Neural progenitor cell (in vitro differentiated cells): ENCODE measurements around the gene BCR.

Experiments
- EZH2 ChIP-seq: fragments of 200-600 bp; sonication (generic); IDR thresholded peaks from 2 replicates; pipeline ENCODE4 v1.6.1; 2017; ENCODE audit warnings: antibody characterized with exemption, mild to moderate bottlenecking, moderate library complexity
- EZH2phosphoT487 ChIP-seq: fragments of 200-600 bp; sonication (generic); IDR thresholded peaks from 2 replicates; pipeline ENCODE4 v1.6.1; 2017; ENCODE audit warnings: antibody characterized with exemption
- TF ChIP-seq, protein P1 (sequence below): fragments of 200-600 bp; sonication (generic); IDR thresholded peaks from 2 replicates; pipeline ENCODE4 v1.5.1; 2017; ENCODE audit warnings: antibody characterized with exemption, mild to moderate bottlenecking

- TF ChIP-seq, protein P1, sequence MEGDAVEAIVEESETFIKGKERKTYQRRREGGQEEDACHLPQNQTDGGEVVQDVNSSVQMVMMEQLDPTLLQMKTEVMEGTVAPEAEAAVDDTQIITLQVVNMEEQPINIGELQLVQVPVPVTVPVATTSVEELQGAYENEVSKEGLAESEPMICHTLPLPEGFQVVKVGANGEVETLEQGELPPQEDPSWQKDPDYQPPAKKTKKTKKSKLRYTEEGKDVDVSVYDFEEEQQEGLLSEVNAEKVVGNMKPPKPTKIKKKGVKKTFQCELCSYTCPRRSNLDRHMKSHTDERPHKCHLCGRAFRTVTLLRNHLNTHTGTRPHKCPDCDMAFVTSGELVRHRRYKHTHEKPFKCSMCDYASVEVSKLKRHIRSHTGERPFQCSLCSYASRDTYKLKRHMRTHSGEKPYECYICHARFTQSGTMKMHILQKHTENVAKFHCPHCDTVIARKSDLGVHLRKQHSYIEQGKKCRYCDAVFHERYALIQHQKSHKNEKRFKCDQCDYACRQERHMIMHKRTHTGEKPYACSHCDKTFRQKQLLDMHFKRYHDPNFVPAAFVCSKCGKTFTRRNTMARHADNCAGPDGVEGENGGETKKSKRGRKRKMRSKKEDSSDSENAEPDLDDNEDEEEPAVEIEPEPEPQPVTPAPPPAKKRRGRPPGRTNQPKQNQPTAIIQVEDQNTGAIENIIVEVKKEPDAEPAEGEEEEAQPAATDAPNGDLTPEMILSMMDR: no peak
- TF ChIP-seq EZH2 (no peak), EZH2phosphoT487 (no peak)
Observed at GRCh38 chr22:23269441-23270211, 89.3 kb downstream of the BCR start.
